ENCODE results near the gene HDAC4. TPM values are rescaled to one million over a fixed set of nuclear protein-coding genes. Genes with fewer than 3 reads are reported as not detected.

The HDAC4 gene
- total RNA-seq, 4 donors from 2014 or later, result 21.6 to 72.7 (median 35.2) TPM

- Histone ChIP-seq H3K36me3 (peaks cover 16 to 84% (median 27%) of the 10 kb centered on the region in 3 donors), H3K9me3 (no peaks in the 10 kb centered on the region), H3K27me3 (no peaks in the 10 kb centered on the region), H3K4me1 (no peaks in the 10 kb centered on the region), H3K4me3 (no peak overlapping the region), H3K27ac (no peak overlapping the region)
- no peak for DNase-seq
- no peak for TF ChIP-seq POLR2A (IDR thresholded peaks at IDR 0.05)
- TF ChIP-seq CTCF (IDR thresholded peaks at IDR 0.05), result no peak
- intact Hi-C loops (cut with DNase I), result no loop called here
- 80 to 95% methylated on average over 2 to 10 of the region's 24 CpGs for WGBS, 2 donors
Observed at GRCh38 chr2:239066597-239066996, 334.2 kb downstream of the HDAC4 start.

GRCh38 chr2:239065962-239066361 is 334.9 kb downstream of the HDAC4 start:
- WGBS, 2 donors, result 88% methylated on average over 3 of the region's 11 CpGs; no CpG with 5 or more reads in 1 of the 2 donors

GRCh38 chr2:239065537-239065936 is 335.3 kb downstream of the HDAC4 start:
- intact Hi-C loops (cut with DNase I), result no loop called here
- no peak overlapping the region for H3K27ac ChIP-seq
- TF ChIP-seq CTCF (IDR thresholded peaks at IDR 0.05) (no peak), POLR2A (IDR thresholded peaks at IDR 0.05) (no peak)
- no peak overlapping the region for H3K4me3 ChIP-seq
- H3K27me3 ChIP-seq, result no peaks in the 10 kb centered on the region
- 86 to 89% methylated on average over 1 to 6 of the region's 11 CpGs for WGBS, 2 donors
- no peaks in the 10 kb centered on the region for H3K9me3 ChIP-seq
- H3K4me1 ChIP-seq, result no peaks in the 10 kb centered on the region
- peaks cover 11 to 84% (median 24%) of the 10 kb centered on the region in 3 donors for H3K36me3 ChIP-seq
- DNase-seq, result no peak

More at GRCh38 chr2:239065962-239066361, 334.9 kb downstream of the HDAC4 start:
- no peaks in the 10 kb centered on the region for H3K4me1 ChIP-seq
- DNase-seq, result no peak
- no peak for TF ChIP-seq POLR2A (IDR thresholded peaks at IDR 0.05)
- no peak for TF ChIP-seq CTCF (IDR thresholded peaks at IDR 0.05)
- no peaks in the 10 kb centered on the region for H3K27me3 ChIP-seq
- H3K36me3 ChIP-seq, result peaks cover 11 to 84% (median 24%) of the 10 kb centered on the region in 3 donors
- H3K9me3 ChIP-seq, result no peaks in the 10 kb centered on the region
- intact Hi-C loops (cut with DNase I), result no loop called here
- H3K27ac ChIP-seq, result no peak overlapping the region
- no peak overlapping the region for H3K4me3 ChIP-seq

GRCh38 chr2:239064891-239065290 is 335.9 kb downstream of the HDAC4 start:
- peaks cover 11 to 86% (median 24%) of the 10 kb centered on the region in 3 donors for H3K36me3 ChIP-seq
- H3K27me3 ChIP-seq, result no peaks in the 10 kb centered on the region
- no peaks in the 10 kb centered on the region for H3K9me3 ChIP-seq
- H3K27ac ChIP-seq, result no peak overlapping the region
- no peaks in the 10 kb centered on the region for H3K4me1 ChIP-seq
- no peak for DNase-seq
- WGBS, 2 donors, result 98 to 100% methylated on average over 3 to 9 of the region's 21 CpGs
- TF ChIP-seq POLR2A (IDR thresholded peaks at IDR 0.05) (no peak), CTCF (IDR thresholded peaks at IDR 0.05) (no peak)
- intact Hi-C loops (cut with DNase I), result no loop called here
- no peak overlapping the region for H3K4me3 ChIP-seq

- Histone ChIP-seq H3K27ac (no peak overlapping the region), H3K9me3 (no peaks in the 10 kb centered on the region), H3K36me3 (peaks cover 11 to 93% (median 24%) of the 10 kb centered on the region in 3 donors), H3K27me3 (no peaks in the 10 kb centered on the region), H3K4me3 (no peak overlapping the region), H3K4me1 (no peaks in the 10 kb centered on the region)
- TF ChIP-seq CTCF (IDR thresholded peaks at IDR 0.05), result no peak
- no peak for TF ChIP-seq POLR2A (IDR thresholded peaks at IDR 0.05)
- intact Hi-C loops (cut with DNase I), result no loop called here
- no peak for DNase-seq
- no CpG with 5 or more reads among the region's 12 CpGs for WGBS, 2 donors
Observed at GRCh38 chr2:239064253-239064652, 336.6 kb downstream of the HDAC4 start.
